ENCODE data around the gene PCDHA9. TPM values are rescaled to one million over a fixed set of nuclear protein-coding genes. Genes with fewer than 3 reads are reported as not detected.
A peak's percentile ranks its signal among the peaks of the same experiment; 100 is the strongest.
"Not testable (repeated sequence)": the region's sequence is repeated elsewhere in the genome, so short reads cannot be mapped to it uniquely, and the experiment has no call there.

PCDHA9 gene, protein sequence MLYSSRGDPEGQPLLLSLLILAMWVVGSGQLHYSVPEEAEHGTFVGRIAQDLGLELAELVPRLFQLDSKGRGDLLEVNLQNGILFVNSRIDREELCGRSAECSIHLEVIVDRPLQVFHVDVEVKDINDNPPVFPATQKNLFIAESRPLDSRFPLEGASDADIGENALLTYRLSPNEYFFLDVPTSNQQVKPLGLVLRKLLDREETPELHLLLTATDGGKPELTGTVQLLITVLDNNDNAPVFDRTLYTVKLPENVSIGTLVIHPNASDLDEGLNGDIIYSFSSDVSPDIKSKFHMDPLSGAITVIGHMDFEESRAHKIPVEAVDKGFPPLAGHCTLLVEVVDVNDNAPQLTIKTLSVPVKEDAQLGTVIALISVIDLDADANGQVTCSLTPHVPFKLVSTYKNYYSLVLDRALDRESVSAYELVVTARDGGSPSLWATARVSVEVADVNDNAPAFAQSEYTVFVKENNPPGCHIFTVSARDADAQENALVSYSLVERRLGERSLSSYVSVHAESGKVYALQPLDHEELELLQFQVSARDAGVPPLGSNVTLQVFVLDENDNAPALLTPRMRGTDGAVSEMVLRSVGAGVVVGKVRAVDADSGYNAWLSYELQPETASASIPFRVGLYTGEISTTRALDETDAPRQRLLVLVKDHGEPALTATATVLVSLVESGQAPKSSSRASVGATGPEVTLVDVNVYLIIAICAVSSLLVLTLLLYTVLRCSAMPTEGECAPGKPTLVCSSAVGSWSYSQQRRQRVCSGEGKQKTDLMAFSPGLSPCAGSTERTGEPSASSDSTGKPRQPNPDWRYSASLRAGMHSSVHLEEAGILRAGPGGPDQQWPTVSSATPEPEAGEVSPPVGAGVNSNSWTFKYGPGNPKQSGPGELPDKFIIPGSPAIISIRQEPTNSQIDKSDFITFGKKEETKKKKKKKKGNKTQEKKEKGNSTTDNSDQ
- total RNA-seq, result 1 to 10 TPM in 1 of 4 donors, under 1 TPM in 3; 0.26 to 1.2 (median 0.64) TPM

DNA sequence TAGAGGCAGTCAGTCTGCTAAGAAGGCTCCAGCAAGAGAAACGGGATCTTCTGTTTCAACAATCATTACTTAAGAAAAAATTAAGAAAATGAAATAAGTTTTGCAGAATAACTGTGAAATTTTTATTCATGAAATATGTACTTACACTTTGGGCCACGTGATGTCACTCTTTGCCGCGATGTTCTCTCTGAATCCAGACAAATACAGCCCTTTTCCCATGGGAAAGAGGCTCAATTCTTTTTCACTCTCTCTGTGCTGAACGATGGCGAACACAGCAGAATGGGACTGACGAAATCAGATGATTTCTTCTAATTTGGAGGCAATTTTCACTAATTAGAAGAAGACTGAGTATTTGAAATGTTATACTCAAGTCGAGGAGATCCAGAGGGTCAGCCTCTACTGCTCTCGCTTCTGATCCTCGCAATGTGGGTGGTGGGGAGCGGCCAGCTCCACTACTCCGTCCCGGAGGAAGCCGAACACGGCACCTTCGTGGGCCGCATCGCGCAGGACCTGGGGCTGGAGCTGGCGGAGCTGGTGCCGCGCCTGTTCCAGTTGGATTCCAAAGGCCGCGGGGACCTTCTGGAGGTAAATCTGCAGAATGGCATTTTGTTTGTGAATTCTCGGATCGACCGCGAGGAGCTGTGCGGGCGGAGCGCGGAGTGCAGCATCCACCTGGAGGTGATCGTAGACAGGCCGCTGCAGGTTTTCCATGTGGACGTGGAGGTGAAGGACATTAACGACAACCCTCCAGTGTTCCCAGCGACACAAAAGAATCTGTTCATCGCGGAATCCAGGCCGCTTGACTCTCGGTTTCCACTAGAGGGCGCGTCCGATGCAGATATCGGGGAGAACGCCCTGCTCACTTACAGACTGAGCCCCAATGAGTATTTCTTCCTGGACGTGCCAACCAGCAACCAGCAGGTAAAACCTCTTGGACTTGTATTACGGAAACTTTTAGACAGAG lies at the start of gene PCDHA9:
PCDHA9 (plus strand) TSS at position 244 of the 964 bp plus-strand sequence; CDS start at position 358, 114 bp downstream.
- not testable (repeated sequence) for H3K4me1 ChIP-seq, H3K9me3 ChIP-seq

DNA sequence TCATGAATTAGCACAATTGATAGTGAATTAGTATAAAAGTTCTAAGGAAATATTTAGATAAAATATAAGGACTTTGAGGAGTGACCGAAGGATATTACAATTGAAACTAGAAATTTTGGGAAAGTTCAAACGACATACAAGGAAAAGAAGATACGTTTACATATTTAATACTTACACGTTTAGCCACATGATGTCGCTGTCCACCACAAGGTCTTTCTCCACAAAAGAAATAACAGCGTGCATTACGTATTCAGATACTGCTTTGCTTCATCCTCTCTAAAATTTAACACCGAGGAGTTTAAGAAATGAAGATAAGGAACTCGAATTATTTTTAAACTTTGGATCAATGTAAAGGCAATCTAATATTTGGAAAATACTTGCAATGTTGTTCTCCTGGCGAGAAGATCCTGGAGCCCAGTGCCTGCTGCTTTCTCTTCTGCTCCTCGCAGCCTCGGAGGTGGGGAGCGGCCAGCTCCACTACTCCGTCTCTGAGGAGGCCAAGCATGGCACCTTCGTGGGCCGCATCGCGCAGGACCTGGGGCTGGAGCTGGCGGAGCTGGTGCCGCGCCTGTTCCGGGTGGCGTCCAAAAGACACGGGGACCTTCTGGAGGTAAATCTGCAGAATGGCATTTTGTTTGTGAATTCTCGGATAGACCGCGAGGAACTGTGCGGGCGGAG lies 47.2 kb upstream of the PCDHA9 start, which contains the start of gene PCDHA3:
PCDHA3 (plus strand) TSS at position 242 of the 678 bp plus-strand sequence.
- TF ChIP-seq POLR2A (IDR thresholded peaks at IDR 0.05), result no peak
- TF ChIP-seq, protein P1, sequence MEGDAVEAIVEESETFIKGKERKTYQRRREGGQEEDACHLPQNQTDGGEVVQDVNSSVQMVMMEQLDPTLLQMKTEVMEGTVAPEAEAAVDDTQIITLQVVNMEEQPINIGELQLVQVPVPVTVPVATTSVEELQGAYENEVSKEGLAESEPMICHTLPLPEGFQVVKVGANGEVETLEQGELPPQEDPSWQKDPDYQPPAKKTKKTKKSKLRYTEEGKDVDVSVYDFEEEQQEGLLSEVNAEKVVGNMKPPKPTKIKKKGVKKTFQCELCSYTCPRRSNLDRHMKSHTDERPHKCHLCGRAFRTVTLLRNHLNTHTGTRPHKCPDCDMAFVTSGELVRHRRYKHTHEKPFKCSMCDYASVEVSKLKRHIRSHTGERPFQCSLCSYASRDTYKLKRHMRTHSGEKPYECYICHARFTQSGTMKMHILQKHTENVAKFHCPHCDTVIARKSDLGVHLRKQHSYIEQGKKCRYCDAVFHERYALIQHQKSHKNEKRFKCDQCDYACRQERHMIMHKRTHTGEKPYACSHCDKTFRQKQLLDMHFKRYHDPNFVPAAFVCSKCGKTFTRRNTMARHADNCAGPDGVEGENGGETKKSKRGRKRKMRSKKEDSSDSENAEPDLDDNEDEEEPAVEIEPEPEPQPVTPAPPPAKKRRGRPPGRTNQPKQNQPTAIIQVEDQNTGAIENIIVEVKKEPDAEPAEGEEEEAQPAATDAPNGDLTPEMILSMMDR (IDR thresholded peaks at IDR 0.05), result peak in 2 of 4 experiments; percentile 27 to 32
- Histone ChIP-seq H3K9me3 (peaks cover 0 to 7% of the 10 kb centered on the region in 2 donors), H3K27ac (peak within 1 kb of the TSS in 1 of 2 donors; percentile 59)

More for the DNA sequence above, at the start of gene PCDHA9:
- H3K27ac ChIP-seq; H3K27me3 ChIP-seq; intact Hi-C loops (cut with DNase I; ENCODE audit: low total_unique reads); H3K36me3 ChIP-seq; DNase-seq; H3K4me3 ChIP-seq: not testable (repeated sequence)

DNA sequence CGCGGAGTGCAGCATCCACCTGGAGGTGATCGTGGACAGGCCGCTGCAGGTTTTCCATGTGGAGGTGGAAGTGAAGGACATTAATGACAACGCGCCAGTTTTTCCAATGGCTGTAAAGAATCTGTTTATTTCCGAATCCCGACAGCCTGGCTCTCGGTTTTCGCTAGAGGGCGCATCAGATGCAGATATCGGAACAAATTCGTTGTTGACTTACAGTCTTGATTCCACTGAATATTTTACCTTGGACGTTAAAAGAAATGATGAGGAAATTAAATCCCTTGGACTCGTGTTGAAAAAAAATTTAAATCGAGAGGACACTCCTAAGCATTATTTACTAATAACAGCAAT lies 46.7 kb upstream of the PCDHA9 start:
- Histone ChIP-seq H3K27me3 (no peaks in the 10 kb centered on the region), H3K27ac (peak overlapping the region in 1 of 2 donors; percentile 59), H3K4me1 (no peaks in the 10 kb centered on the region), H3K4me3 (peak overlapping the region; percentile 2 to 29), H3K36me3 (no peaks in the 10 kb centered on the region), H3K9me3 (peaks cover 0 to 4% of the 10 kb centered on the region in 2 donors)
- TF ChIP-seq POLR2A (IDR thresholded peaks at IDR 0.05), result no peak
- TF ChIP-seq, protein P1 (IDR thresholded peaks at IDR 0.05), result peak in 2 of 4 experiments; percentile 8 to 27
- DNase-seq, result no peak
- intact Hi-C loops (cut with DNase I; ENCODE audit: low total_unique reads), result no loop called here

More for the DNA sequence above, 47.2 kb upstream of the PCDHA9 start, which contains the start of gene PCDHA3:
- no peaks in the 10 kb centered on the region for H3K27me3 ChIP-seq
- no peaks in the 10 kb centered on the region for H3K4me1 ChIP-seq
- no peaks in the 10 kb centered on the region for H3K36me3 ChIP-seq
- DNase-seq, result no peak
- intact Hi-C loops (cut with DNase I; ENCODE audit: low total_unique reads), result no loop called here
- H3K4me3 ChIP-seq, result peak within 1 kb of the TSS; percentile 2 to 29

DNA sequence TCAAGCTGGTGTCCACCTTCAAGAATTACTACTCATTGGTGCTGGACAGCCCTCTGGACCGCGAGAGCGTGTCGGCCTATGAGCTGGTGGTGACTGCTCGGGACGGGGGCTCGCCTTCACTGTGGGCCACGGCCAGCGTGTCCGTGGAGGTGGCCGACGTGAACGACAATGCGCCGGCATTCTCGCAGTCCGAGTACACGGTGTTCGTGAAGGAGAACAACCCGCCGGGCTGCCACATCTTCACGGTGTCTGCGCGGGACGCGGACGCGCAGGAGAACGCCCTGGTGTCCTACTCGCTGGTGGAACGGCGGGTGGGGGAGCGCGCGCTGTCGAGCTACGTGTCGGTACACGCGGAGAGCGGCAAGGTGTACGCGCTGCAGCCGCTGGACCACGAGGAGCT lies 45.8 kb upstream of the PCDHA9 start:
- DNase-seq; H3K27me3 ChIP-seq; H3K4me3 ChIP-seq; H3K4me1 ChIP-seq; intact Hi-C loops (cut with DNase I; ENCODE audit: low total_unique reads); H3K9me3 ChIP-seq; H3K36me3 ChIP-seq; H3K27ac ChIP-seq: not testable (repeated sequence)

DNA sequence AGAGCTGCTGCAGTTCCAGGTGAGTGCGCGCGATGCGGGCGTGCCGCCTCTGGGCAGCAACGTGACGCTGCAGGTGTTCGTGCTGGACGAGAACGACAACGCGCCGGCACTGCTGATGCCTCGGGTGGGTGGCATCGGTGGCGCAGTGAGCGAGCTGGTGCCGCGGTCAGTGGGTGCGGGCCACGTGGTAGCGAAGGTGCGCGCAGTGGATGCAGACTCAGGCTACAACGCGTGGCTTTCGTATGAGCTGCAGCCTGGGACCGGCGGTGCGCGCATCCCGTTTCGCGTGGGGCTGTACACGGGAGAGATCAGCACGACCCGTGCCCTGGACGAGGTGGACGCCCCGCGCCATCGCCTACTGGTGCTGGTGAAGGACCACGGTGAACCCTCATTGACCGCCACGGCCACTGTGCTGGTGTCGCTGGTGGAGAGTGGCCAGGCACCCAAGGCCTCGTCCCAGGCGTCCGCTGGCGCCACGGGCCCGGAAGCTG lies 45.4 kb upstream of the PCDHA9 start:
- intact Hi-C loops (cut with DNase I; ENCODE audit: low total_unique reads), result no loop called here

More for the DNA sequence above, 45.4 kb upstream of the PCDHA9 start:
- H3K27me3 ChIP-seq, result no peaks in the 10 kb centered on the region
- H3K27ac ChIP-seq, result no peak overlapping the region
- no peaks in the 10 kb centered on the region for H3K9me3 ChIP-seq
- H3K4me3 ChIP-seq, result no peak overlapping the region
- H3K36me3 ChIP-seq, result no peaks in the 10 kb centered on the region
- no peak for TF ChIP-seq POLR2A (IDR thresholded peaks at IDR 0.05)
- no peaks in the 10 kb centered on the region for H3K4me1 ChIP-seq
- DNase-seq, result no peak
